Measurements from ENCODE around the gene SH3GL1.

DNA sequence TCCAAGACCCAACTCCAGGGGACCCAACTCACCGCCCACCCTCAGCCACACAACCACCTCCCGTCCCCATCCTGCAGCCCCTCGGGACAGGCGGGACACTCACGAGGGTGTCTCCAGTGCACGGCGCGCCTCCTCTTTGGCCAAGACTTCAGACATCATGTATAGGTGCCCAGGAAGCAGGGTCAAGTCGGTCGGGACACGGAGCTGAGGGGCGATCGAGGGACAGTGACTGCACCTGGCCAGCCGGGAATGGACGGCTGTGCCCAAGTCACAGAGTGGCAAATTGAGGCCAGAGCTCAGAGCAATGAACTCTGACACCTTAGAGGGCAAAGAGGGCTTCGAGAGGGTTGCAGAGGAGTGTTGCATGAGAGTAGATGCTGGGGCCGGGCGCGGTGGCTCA, 70.5 kb downstream of the SH3GL1 start:
- TF ChIP-seq, protein P1, sequence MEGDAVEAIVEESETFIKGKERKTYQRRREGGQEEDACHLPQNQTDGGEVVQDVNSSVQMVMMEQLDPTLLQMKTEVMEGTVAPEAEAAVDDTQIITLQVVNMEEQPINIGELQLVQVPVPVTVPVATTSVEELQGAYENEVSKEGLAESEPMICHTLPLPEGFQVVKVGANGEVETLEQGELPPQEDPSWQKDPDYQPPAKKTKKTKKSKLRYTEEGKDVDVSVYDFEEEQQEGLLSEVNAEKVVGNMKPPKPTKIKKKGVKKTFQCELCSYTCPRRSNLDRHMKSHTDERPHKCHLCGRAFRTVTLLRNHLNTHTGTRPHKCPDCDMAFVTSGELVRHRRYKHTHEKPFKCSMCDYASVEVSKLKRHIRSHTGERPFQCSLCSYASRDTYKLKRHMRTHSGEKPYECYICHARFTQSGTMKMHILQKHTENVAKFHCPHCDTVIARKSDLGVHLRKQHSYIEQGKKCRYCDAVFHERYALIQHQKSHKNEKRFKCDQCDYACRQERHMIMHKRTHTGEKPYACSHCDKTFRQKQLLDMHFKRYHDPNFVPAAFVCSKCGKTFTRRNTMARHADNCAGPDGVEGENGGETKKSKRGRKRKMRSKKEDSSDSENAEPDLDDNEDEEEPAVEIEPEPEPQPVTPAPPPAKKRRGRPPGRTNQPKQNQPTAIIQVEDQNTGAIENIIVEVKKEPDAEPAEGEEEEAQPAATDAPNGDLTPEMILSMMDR (IDR thresholded peaks at IDR 0.05; ENCODE audit: borderline replicate concordance, extremely low read depth, low read length, poor library complexity, severe bottlenecking) = no peak
- TF ChIP-seq EZH2 (IDR thresholded peaks at IDR 0.05; ENCODE audit: borderline replicate concordance, low read depth, low read length, severe bottlenecking) = no peak

Measured in DND-41 (cell line).